Measurements from ENCODE around the gene OTUB2.

DNA sequence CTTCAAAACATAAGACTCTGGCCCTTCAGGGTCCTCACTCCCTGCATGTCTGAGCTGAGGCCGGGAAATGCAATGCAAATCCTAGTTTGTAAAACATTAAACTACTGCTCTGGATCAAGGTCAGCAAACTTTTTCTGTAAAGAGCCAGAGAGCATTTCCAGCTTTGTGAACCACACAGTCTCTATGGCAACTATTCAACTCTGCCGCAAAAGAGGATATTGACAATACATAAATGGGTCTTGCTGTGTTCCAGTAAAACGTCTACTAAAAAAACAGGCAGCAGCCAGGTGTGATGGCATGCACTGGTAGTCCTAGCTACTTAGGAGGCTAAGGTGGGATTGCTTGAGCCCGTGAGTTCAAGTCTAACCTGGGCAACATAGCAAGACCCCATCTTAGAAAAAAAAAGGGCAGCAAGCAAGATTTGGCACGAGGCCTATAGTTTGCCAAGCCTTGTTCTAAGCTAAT lies 32.6 kb downstream of the OTUB2 start:
- no peak for TF ChIP-seq CTCF (IDR thresholded peaks at IDR 0.05)
- no peak for TF ChIP-seq POLR2A (IDR thresholded peaks at IDR 0.05)

Data from right lobe of liver (tissue), 4 donors.